ENCODE data around the gene LENEP. TPM values are rescaled to one million over a fixed set of nuclear protein-coding genes. Genes with fewer than 3 reads are reported as not detected.

Gene LENEP
- total and polyA plus RNA-seq, 2 of the 8 experiments (the other 6 are each of a cell fraction or from before 2014, with no cell fraction given): 1.3 TPM; not detected in 1

- H3K4me2 ChIP-seq (ENCODE audit: insufficient read depth in 1 of 2, low read depth in 2 of 2, low read length in 2 of 2): no peak overlapping the region
Observed at GRCh38 chr1:155022136-155022926, 28.9 kb downstream of the LENEP start.

More at GRCh38 chr1:155022136-155022926, 28.9 kb downstream of the LENEP start:
- Histone ChIP-seq H3K9ac (replicated peaks in 1 of 4; ENCODE audit: extremely low read depth in 1 of 4, low read depth in 3 of 4, low read length in 3 of 4) (no peak overlapping the region), H2AK5ac (ENCODE audit: low read depth, low read length) (no peak overlapping the region), H3K79me1 (ENCODE audit: low read depth, low read length) (no peaks in the 10 kb centered on the region), H3K4me1 (replicated peaks in 1 of 4; ENCODE audit: control insufficient read depth in 3 of 4, insufficient read depth in 4 of 4, low read length in 3 of 4) (peaks cover 0 to 8% (median 3%) of the 10 kb centered on the region in 4 experiments; a peak in 4 of 7 replicates), H2BK5ac (ENCODE audit: low read depth, low read length) (no peak overlapping the region), H2BK15ac (ENCODE audit: low read length) (no peak overlapping the region), H4K8ac (ENCODE audit: extremely low read depth, insufficient read depth, low read length) (no peak overlapping the region), H3K27ac (ENCODE audit: low read depth, low read length) (no peak overlapping the region), H3K14ac (ENCODE audit: insufficient read length) (no peak overlapping the region), H3K36me3 (ENCODE audit: control insufficient read depth in 2 of 4, insufficient read depth in 4 of 4, low read length in 3 of 4) (no peaks in the 10 kb centered on the region), H3K4ac (replicated peaks; ENCODE audit: insufficient read length, low read depth, low read length) (no peak overlapping the region), H2BK12ac (ENCODE audit: low read depth, low read length) (no peak overlapping the region), H4K20me1 (replicated peaks in 1 of 2; ENCODE audit: control insufficient read depth in 1 of 2, insufficient read depth in 2 of 2, low read length in 2 of 2) (no peaks in the 10 kb centered on the region), H2BK120ac (replicated peaks; ENCODE audit: low read depth, low read length) (no peak overlapping the region), H3K79me2 (ENCODE audit: control insufficient read depth in 1 of 2, insufficient read depth in 2 of 2, low read length in 2 of 2) (no peaks in the 10 kb centered on the region), H4K5ac (ENCODE audit: insufficient read length, low read depth, low read length) (no peak overlapping the region), H4K91ac (replicated peaks; ENCODE audit: insufficient read length, low read length) (no peak overlapping the region), H3K27me3 (replicated peaks in 1 of 4; ENCODE audit: control insufficient read depth in 3 of 4, extremely low read depth in 1 of 4, insufficient read depth in 3 of 4, low read length in 3 of 4) (peaks cover 0 to 3% (median under 1%) of the 10 kb centered on the region in 4 experiments; a peak in 1 of 7 replicates), H3K23ac (ENCODE audit: insufficient read length) (no peak overlapping the region), H3K4me3 (ENCODE audit: extremely low read depth in 1 of 4, insufficient read depth in 2 of 4, low read depth in 3 of 4, low read length in 4 of 4) (no peak overlapping the region), H2AFZ (ENCODE audit: low read length) (no peak overlapping the region), H2BK20ac (ENCODE audit: low read length) (no peak overlapping the region), H3K18ac (ENCODE audit: extremely low read depth, low read length) (no peak overlapping the region), H3K9me3 (ENCODE audit: insufficient read depth in 2 of 2, low read depth in 1 of 2, low read length in 1 of 2) (no peaks in the 10 kb centered on the region), H3K23me2 (ENCODE audit: low read depth, low read length) (no peaks in the 10 kb centered on the region), H3K56ac (replicated peaks; ENCODE audit: insufficient read length, low read depth, low read length) (no peak overlapping the region)
- 95% methylated on average over 8 of the region's 8 CpGs; no CpG with 5 or more reads in 1 of the 2 experiments for WGBS, 2 experiments (ENCODE audit: extremely low coverage in 1 of 2, insufficient coverage in 1 of 2, insufficient read length in 1 of 2, insufficient replicate concordance in 2 of 2, low coverage in 1 of 2, low lambda C conversion rate in 2 of 2, missing lambda C conversion rate in 1 of 2)
- TF ChIP-seq CTBP2 (IDR thresholded peaks at IDR 0.05; ENCODE audit: borderline replicate concordance, insufficient read depth, insufficient read length, low read length): no peak
- no peak for TF ChIP-seq MAFK (IDR thresholded peaks at IDR 0.05; ENCODE audit: low read depth, low read length)
- no peak for TF ChIP-seq TCF12 (IDR thresholded peaks at IDR 0.05; ENCODE audit: low read depth, low read length)
- no peak for TF ChIP-seq NANOG (IDR thresholded peaks at IDR 0.05; ENCODE audit: insufficient read depth, low read depth, low read length, poor library complexity, severe bottlenecking)
- TF ChIP-seq YY1 (IDR thresholded peaks at IDR 0.05; ENCODE audit: low read depth, low read length): no peak
- TF ChIP-seq ATF2 (IDR thresholded peaks at IDR 0.05; ENCODE audit: low read length): no peak
- TF ChIP-seq EGR1 (IDR thresholded peaks at IDR 0.05; ENCODE audit: borderline replicate concordance, low read depth, low read length): no peak
- no peak for TF ChIP-seq SP4 (IDR thresholded peaks at IDR 0.05; ENCODE audit: low read length)
- no peak for TF ChIP-seq RNF2 (IDR thresholded peaks at IDR 0.05; ENCODE audit: borderline replicate concordance, low read depth, low read length, missing control alignments, poor library complexity, severe bottlenecking)
- FAIRE-seq: no peak
- ChIA-PET POLR2A (ENCODE audit: partially characterized antibody) (interaction anchor here (0.8 to 14.8 kb wide), 7 partner anchors 8 to 61 kb away, joined by 3 to 120 read pairs (median 4); partner anchors contain the start of genes CKS1B, DCST1, DCST2 and SHC1), CTCF (ENCODE audit: partially characterized antibody) (interaction anchor here (1.1 to 18.6 kb wide), 8 partner anchors 9 to 145 kb away, joined by 3 to 354 read pairs (median 8); partner anchors contain the start of genes ADAM15, EFNA4, LENEP and ZBTB7B)
- DNase-seq (ENCODE audit: low read depth in 1 of 2, low spot score in 2 of 2): no peak
